Heart left ventricle (tissue), 16 donors: Measurements from ENCODE around the gene DERL2. TPM values are rescaled to one million over a fixed set of nuclear protein-coding genes. Genes with fewer than 3 reads are reported as not detected.

Experiments
- ATAC-seq, 4 donors: fragments of 200-7000 bp; cut with Tn5 transposase; one replicate each; pipeline ENCODE4 v1.9.1; 2020 to 2022; ENCODE audit warnings: moderate library complexity in 4 of 4, mild to moderate bottlenecking in 3 of 4, moderate number of reproducible peaks in 1 of 4
- DNase-seq, 5 donors: peaks; one replicate each; pipeline ENCODE4 v3.0.0-alpha.2; 2020
- H3K27ac ChIP-seq, 12 donors: fragments of 200-600 bp; sonication (generic) in 4 of 12; one replicate each; pipeline versions ENCODE4 v1.5.0 to v1.8.0; 2016 to 2022; ENCODE audit warnings: mild to moderate bottlenecking in 2 of 12
- H3K27me3 ChIP-seq, 9 donors: fragments of 200-600 bp; sonication (generic) in 2 of 9; one replicate each; pipeline versions ENCODE4 v1.5.1 to v1.8.0; 2016 to 2022; ENCODE audit warnings: mild to moderate bottlenecking in 3 of 9
- H3K36me3 ChIP-seq, 9 donors: fragments of 200-600 bp; sonication (generic) in 2 of 9; one replicate each; pipeline versions ENCODE4 v1.5.0 to v1.8.0; 2018 to 2022; ENCODE audit warnings: mild to moderate bottlenecking in 2 of 9
- H3K4me1 ChIP-seq, 12 donors: fragments of 200-600 bp; sonication (generic) in 4 of 12; one replicate each; pipeline versions ENCODE4 v1.5.0 to v1.8.0; 2016 to 2022; ENCODE audit warnings: mild to moderate bottlenecking in 3 of 12
- H3K4me3 ChIP-seq, 12 donors: fragments of 200-600 bp; sonication (generic) in 4 of 12; one replicate each; pipeline versions ENCODE4 v1.5.0 to v1.8.0; 2017 to 2022; ENCODE audit warnings: mild to moderate bottlenecking in 9 of 12, moderate library complexity in 4 of 12
- H3K9me3 ChIP-seq, 12 donors: fragments of 200-600 bp; sonication (generic) in 4 of 12; one replicate each; pipeline versions ENCODE4 v1.5.0 to v1.8.0; 2016 to 2022; ENCODE audit warnings: mild to moderate bottlenecking in 1 of 12
- POLR2A ChIP-seq, 2 donors: fragments of 450-650 bp; IDR thresholded peaks; one replicate each; pipeline ENCODE4 v1.6.1; 2017; ENCODE audit warnings: antibody characterized with exemption in 2 of 2, mild to moderate bottlenecking in 2 of 2, moderate library complexity in 2 of 2
- WGBS, 4 donors: extraction: QIAGEN DNeasy Blood & Tissue Kit in 2 of 4; methylation state at CpG; one replicate each; pipeline versions ENCODE4 v1.1.5 to v1.1.7; 2013 to 2018; 5-methylcytosine and 5-hydroxymethylcytosine counted together
- intact Hi-C, 10 donors: fragments of 100-400 bp; cut with DNase I; formaldehyde crosslinking; loops; one replicate each; pipeline versions ENCODE4 v1.11.1 to v1.14.2; 2022
- polyA plus RNA-seq, 2 donors: library from polyadenylated mRNA; stranded (reverse); fragments of 200-250 nt; gene quantifications; one replicate each; pipeline ENCODE4 v1.2.3, GENCODE V29; 2013
- total RNA-seq, 9 donors: library from RNA; depleted of rRNA in 2 of 9; stranded (reverse); fragments of >200 nt in 2 of 9; fragmentation: NEBNext Ultra II Directional in 3 of 9; extraction: Animal tissue kit (Norgen Biotek cat#: 25700) in 3 of 9; gene quantifications; one replicate each; pipeline versions ENCODE4 v1.1.0 to v1.2.4, GENCODE V29; 2016 to 2023
- TF ChIP-seq, protein P1 (sequence below), 12 donors: fragments of 200-600 bp; sonication (generic) in 4 of 12; IDR thresholded peaks; one replicate each; pipeline versions ENCODE4 v1.5.0 to v1.8.0; 2018 to 2022; ENCODE audit warnings: antibody characterized with exemption in 12 of 12, mild to moderate bottlenecking in 5 of 12
- donor health status: ischemic (EF 13 %, LVEDD 7.1; RV severe dilation, severe dysfunction).
- donor health status: healthy with polysubstance abuse.
- donor health status: DM: no; HTN: yes; CAD: no.
- donor health status: DM: no; HTN: no; CAD: no.
- donor health status: ischemic (EF 25% LVEDD 6.9; RV normal size, moderate dysfunction).
- donor health status: ischemic (EF 25% LVEDD 5.7; RV mildly dilated, moderate dysfunction).
- donor health status: healthy.
- donor health status: DM: yes; HTN: yes; CAD: no.
- donor health status: ischemic (EF 35%, LVEDD 5.7; RV mildly dilated, moderate dysfunction).
- donor health status: nonischemic (EF 11% LVEDD 7.7; RV severe dilation, severe dysfunction).
- donor health status: DM: yes; HTN: yes; CAD: no.
- donor health status: PGD.
- donor health status: ischemic (EF 29% LVEDD 5.4; RV normal size, mild dysfunction).
- donor health status: nonischemic (EF 23%, LVEDD 6.1; RV moderate dilation, normal function).

The DERL2 gene
- total and polyA plus RNA-seq, 11 donors: 21.8 to 48.1 (median 29.6) TPM

GRCh38 chr17:5478992-5479391 lies 7.0 kb downstream of the DERL2 start:
- DNase-seq: no peak
- H3K36me3 ChIP-seq: peaks cover 5 to 100% (median 98%) of the 10 kb centered on the region in 9 donors
- H3K27ac ChIP-seq: no peak overlapping the region
- TF ChIP-seq, protein P1, sequence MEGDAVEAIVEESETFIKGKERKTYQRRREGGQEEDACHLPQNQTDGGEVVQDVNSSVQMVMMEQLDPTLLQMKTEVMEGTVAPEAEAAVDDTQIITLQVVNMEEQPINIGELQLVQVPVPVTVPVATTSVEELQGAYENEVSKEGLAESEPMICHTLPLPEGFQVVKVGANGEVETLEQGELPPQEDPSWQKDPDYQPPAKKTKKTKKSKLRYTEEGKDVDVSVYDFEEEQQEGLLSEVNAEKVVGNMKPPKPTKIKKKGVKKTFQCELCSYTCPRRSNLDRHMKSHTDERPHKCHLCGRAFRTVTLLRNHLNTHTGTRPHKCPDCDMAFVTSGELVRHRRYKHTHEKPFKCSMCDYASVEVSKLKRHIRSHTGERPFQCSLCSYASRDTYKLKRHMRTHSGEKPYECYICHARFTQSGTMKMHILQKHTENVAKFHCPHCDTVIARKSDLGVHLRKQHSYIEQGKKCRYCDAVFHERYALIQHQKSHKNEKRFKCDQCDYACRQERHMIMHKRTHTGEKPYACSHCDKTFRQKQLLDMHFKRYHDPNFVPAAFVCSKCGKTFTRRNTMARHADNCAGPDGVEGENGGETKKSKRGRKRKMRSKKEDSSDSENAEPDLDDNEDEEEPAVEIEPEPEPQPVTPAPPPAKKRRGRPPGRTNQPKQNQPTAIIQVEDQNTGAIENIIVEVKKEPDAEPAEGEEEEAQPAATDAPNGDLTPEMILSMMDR (IDR thresholded peaks at IDR 0.05): no peak
- no peak for TF ChIP-seq POLR2A (IDR thresholded peaks at IDR 0.05)
- ATAC-seq: no peak
- WGBS, 4 donors: 90 to 93% (median 92%) methylated on average over 4 of the region's 4 CpGs
- H3K4me3 ChIP-seq: no peak overlapping the region
- peaks cover 0 to 3% (median 0%) of the 10 kb centered on the region in 12 donors for H3K4me1 ChIP-seq
- peaks cover 0 to 3% (median 0%) of the 10 kb centered on the region in 12 donors for H3K9me3 ChIP-seq
- H3K27me3 ChIP-seq: no peaks in the 10 kb centered on the region
- intact Hi-C loops: no loop called here

DNA sequence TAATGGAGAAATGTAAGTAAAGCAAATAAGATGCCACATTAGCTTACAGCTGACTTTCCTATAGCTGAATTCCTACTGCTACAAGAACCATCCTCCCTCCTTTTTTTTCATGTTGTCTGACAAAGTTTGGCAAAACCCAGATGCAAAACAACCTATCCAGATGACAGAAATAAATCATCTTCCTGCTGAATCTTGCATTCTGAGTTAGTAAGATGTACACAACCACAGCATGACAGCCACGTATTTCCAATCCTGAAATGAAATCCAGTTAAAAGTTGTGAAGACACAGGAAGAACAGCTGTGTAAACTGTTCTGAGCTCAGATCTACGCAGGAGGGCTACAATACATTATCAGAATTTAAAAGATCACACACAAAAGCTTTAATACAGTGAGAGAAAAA lies 12.1 kb downstream of the DERL2 start:
- Histone ChIP-seq H3K27me3 (no peaks in the 10 kb centered on the region), H3K9me3 (peaks cover 0 to 3% (median 0%) of the 10 kb centered on the region in 12 donors), H3K4me3 (no peak overlapping the region), H3K4me1 (peaks cover 0 to 7% (median 0%) of the 10 kb centered on the region in 12 donors), H3K27ac (no peak overlapping the region), H3K36me3 (peaks cover 5 to 84% (median 72%) of the 10 kb centered on the region in 9 donors)
- 93 to 98% (median 96%) methylated on average over 2 of the region's 2 CpGs for whole genome bisulfite sequencing, 4 donors
- DNase-seq (no peak), ATAC-seq (no peak)
- no peak for TF ChIP-seq POLR2A (IDR thresholded peaks at IDR 0.05)
- TF ChIP-seq, protein P1 (IDR thresholded peaks at IDR 0.05): no peak
- intact Hi-C loops: no loop called here

- intact Hi-C loops: no loop called here
- Histone ChIP-seq H3K36me3 (peaks cover 0 to 70% (median 59%) of the 10 kb centered on the region in 9 donors), H3K4me3 (no peak overlapping the region), H3K27ac (no peak overlapping the region), H3K27me3 (no peaks in the 10 kb centered on the region), H3K4me1 (peaks cover 0 to 15% (median 5%) of the 10 kb centered on the region in 12 donors), H3K9me3 (peaks cover 0 to under 1% (median 0%) of the 10 kb centered on the region in 12 donors)
- no peak for DNase-seq
- 82 to 91% (median 87%) methylated on average over 3 of the region's 3 CpGs for WGBS, 4 donors
- TF ChIP-seq POLR2A (IDR thresholded peaks at IDR 0.05): no peak
- TF ChIP-seq, protein P1 (IDR thresholded peaks at IDR 0.05): no peak
- ATAC-seq: no peak
These were observed 13.5 kb downstream of the DERL2 start for GRCh38 chr17:5472511-5472910.

- H3K36me3 ChIP-seq: peaks cover 0 to 25% (median 16%) of the 10 kb centered on the region in 9 donors
- H3K27me3 ChIP-seq: no peaks in the 10 kb centered on the region
- no peak for DNase-seq
- TF ChIP-seq POLR2A (IDR thresholded peaks at IDR 0.05): no peak
- TF ChIP-seq, protein P1 (IDR thresholded peaks at IDR 0.05): no peak
- H3K4me3 ChIP-seq: peak overlapping the region; percentile 33 to 100 (median 89)
- intact Hi-C loops: no loop called here
- peak; percentile 6 to 13 (median 11) for ATAC-seq
- peak overlapping the region in 8 of 12 donors; percentile 75 to 83 (median 81) for H3K27ac ChIP-seq
- H3K4me1 ChIP-seq: peaks cover 5 to 26% (median 17%) of the 10 kb centered on the region in 12 donors
- 0% methylated on average over 17 of the region's 17 CpGs for WGBS, 4 donors
- H3K9me3 ChIP-seq: no peaks in the 10 kb centered on the region
These were observed 17.9 kb downstream of the DERL2 start for GRCh38 chr17:5468075-5468473.
